B cell (primary cell): ENCODE results near the gene CALML6. TPM values are rescaled to one million over a fixed set of nuclear protein-coding genes. Genes with fewer than 3 reads are reported as not detected.
"Not testable (repeated sequence)": the region's sequence is repeated elsewhere in the genome, so short reads cannot be mapped to it uniquely, and the experiment has no call there.

Source experiments
- ATAC-seq: fragments of 200-7000 bp; cut with Tn5 transposase; one replicate; pipeline ENCODE4 v1.10.0; 2021; ENCODE audit warnings: low read depth, mild to moderate bottlenecking, moderate number of reproducible peaks, moderate library complexity
- CTCF ChIA-PET: fragments of 350-600 bp; sonication (Branson Sonifier 250); formaldehyde crosslinking; loops from one replicate; lab custom pipeline; 2021; ENCODE audit warnings: antibody characterized with exemption, inconsistent platforms; lab: Charles Lee
- POLR2A ChIA-PET: fragments of 350-600 bp; sonication (Branson Sonifier 250); formaldehyde crosslinking; loops from one replicate; lab custom pipeline; 2021; ENCODE audit warnings: antibody characterized with exemption; lab: Charles Lee
- DNase-seq: peaks from one replicate; pipeline ENCODE4 v3.0.0; 2013
- H2AFZ ChIP-seq: 2 replicates; pipeline ENCODE4 v1.6.1; 2012; ENCODE audit warnings: mild to moderate bottlenecking, low read depth, low read length; ENCODE audit not compliant: insufficient read depth, poor library complexity, severe bottlenecking
- H3K27ac ChIP-seq, 2 donors: 1 replicate in 1 of 2; 2 replicates in 1 of 2; pipeline ENCODE4 v1.5.1; 2012 to 2013; ENCODE audit warnings: low read length in 2 of 2, mild to moderate bottlenecking in 2 of 2, moderate library complexity in 1 of 2
- H3K27me3 ChIP-seq, 4 experiments: fragments of 200-600 bp in 1 of 4; sonication (generic) in 1 of 4; replicated peaks in 1 of 4; 1 replicate in 2 of 4; 2 replicates in 2 of 4; pipeline versions ENCODE4 v1.6.1 to v1.7.0; 2013 to 2016; ENCODE audit warnings: low read length in 3 of 4, mild to moderate bottlenecking in 2 of 4, mixed read lengths in 1 of 4, moderate library complexity in 1 of 4; ENCODE audit not compliant: insufficient read depth in 4 of 4, control insufficient read depth in 3 of 4; ENCODE audit errors: control extremely low read depth in 1 of 4
- H3K36me3 ChIP-seq, 2 experiments: replicated peaks in 1 of 2; 1 replicate in 1 of 2; 2 replicates in 1 of 2; pipeline versions ENCODE4 v1.6.1 to v1.7.1; 2013; ENCODE audit warnings: low read length in 1 of 2; ENCODE audit not compliant: insufficient read depth in 2 of 2, control insufficient read depth in 1 of 2; ENCODE audit errors: control extremely low read depth in 1 of 2, extremely low read depth in 1 of 2
- H3K4me1 ChIP-seq, 2 donors: fragments of 200-600 bp in 1 of 2; sonication (generic) in 1 of 2; 1 replicate in 1 of 2; 2 replicates in 1 of 2; pipeline versions ENCODE4 v1.5.1 to v1.6.1; 2013 to 2017; ENCODE audit warnings: low read length in 2 of 2; ENCODE audit not compliant: control insufficient read depth in 2 of 2, insufficient read depth in 2 of 2
- H3K4me2 ChIP-seq: replicated peaks from 2 replicates; pipeline ENCODE3; 2012; ENCODE audit warnings: mild to moderate bottlenecking, low read depth, low read length; ENCODE audit not compliant: poor library complexity, severe bottlenecking
- H3K4me3 ChIP-seq, 5 experiments: fragments of 200-600 bp in 1 of 5; sonication (generic) in 1 of 5; 1 replicate in 3 of 5; 2 replicates in 2 of 5; pipeline versions ENCODE4 v1.5.1 to v1.7.0; 2011 to 2016; ENCODE audit warnings: low read length in 4 of 5, mild to moderate bottlenecking in 4 of 5, low read depth in 2 of 5, control low read depth in 1 of 5, moderate library complexity in 1 of 5; ENCODE audit not compliant: insufficient read depth in 1 of 5; ENCODE audit errors: control extremely low read depth in 1 of 5, extremely low read depth in 1 of 5
- H3K79me2 ChIP-seq: fragments of 200-600 bp; sonication (generic); one replicate; pipeline ENCODE4 v1.6.0; 2016; ENCODE audit warnings: low read length; ENCODE audit not compliant: control insufficient read depth, insufficient read depth
- H3K9ac ChIP-seq: fragments of 200-600 bp; sonication (generic); 2 replicates; pipeline ENCODE4 v1.6.1; 2017; ENCODE audit warnings: mild to moderate bottlenecking, low read length, moderate library complexity
- H3K9me3 ChIP-seq, 3 donors: one replicate each; pipeline versions ENCODE4 v1.6.1 to v1.7.1; 2013; ENCODE audit warnings: low read length in 2 of 3; ENCODE audit not compliant: control insufficient read depth in 2 of 3, insufficient read depth in 1 of 3; ENCODE audit errors: control extremely low read depth in 1 of 3
- H4K20me1 ChIP-seq: 2 replicates; pipeline ENCODE4 v1.6.0; 2012; ENCODE audit warnings: mild to moderate bottlenecking, low read length; ENCODE audit not compliant: insufficient read depth, control insufficient read depth, poor library complexity, severe bottlenecking
- H3K27ac Mint-ChIP-seq: one replicate; pipeline ENCODE4 v1.8.0; 2021; ENCODE audit warnings: mixed read lengths
- H3K27me3 Mint-ChIP-seq: one replicate; pipeline ENCODE4 v1.8.0; 2021; ENCODE audit warnings: mixed read lengths
- H3K4me1 Mint-ChIP-seq: one replicate; pipeline ENCODE4 v1.8.0; 2021; ENCODE audit warnings: mixed read lengths
- H3K4me3 Mint-ChIP-seq: one replicate; pipeline ENCODE4 v1.8.0; 2021; ENCODE audit warnings: mixed read lengths
- H3K9me3 Mint-ChIP-seq: one replicate; pipeline ENCODE4 v1.8.0; 2022; ENCODE audit warnings: mixed read lengths; ENCODE audit not compliant: insufficient read depth
- EZH2 ChIP-seq: IDR thresholded peaks from 2 replicates; pipeline ENCODE4 v1.6.1; 2012; ENCODE audit warnings: borderline replicate concordance, low read depth, mild to moderate bottlenecking, moderate library complexity, low read length; ENCODE audit not compliant: insufficient read depth, poor library complexity, severe bottlenecking
- WGBS: methylation state at CpG from one replicate; pipeline ENCODE4 v1.1.5; 2013; ENCODE audit warnings: missing lambda C conversion rate; ENCODE audit not compliant: insufficient coverage; 5-methylcytosine and 5-hydroxymethylcytosine counted together
- intact Hi-C: fragments of 100-400 bp; cut with micrococcal nuclease; formaldehyde crosslinking; loops from one replicate; pipeline ENCODE4 v1.10.0; 2022
- polyA plus RNA-seq: library from polyadenylated mRNA; depleted of rRNA; stranded (reverse); fragments of >200 nt; gene quantifications from 2 replicates; pipeline ENCODE4 v1.2.3, GENCODE V29; 2012
- total RNA-seq, 2 donors: library from RNA; stranded (reverse); fragments of 120-200 nt in 1 of 2; gene quantifications; 1 replicate in 1 of 2; 2 replicates in 1 of 2; pipeline versions ENCODE4 v1.2.3 to v1.2.4, GENCODE V29; 2013 to 2022
- TF ChIP-seq, protein P1 (sequence below): fragments of 200-600 bp; IDR thresholded peaks from one replicate; pipeline ENCODE4 v1.8.0; 2022; ENCODE audit warnings: antibody characterized with exemption, mild to moderate bottlenecking

The CALML6 gene
- total and polyA plus RNA-seq, 2 donors (not counting 1 experiment from before 2014, with no cell fraction given): 0.64 to 2.0 TPM

GRCh38 chr1:1929102-1929638 is 14.1 kb downstream of the CALML6 start:
- Histone ChIP-seq H3K36me3 (no peaks in the 10 kb centered on the region), H3K4me3 (no peak overlapping the region), H3K9ac (no peak overlapping the region), H3K27ac (no peak overlapping the region), H3K79me2 (no peaks in the 10 kb centered on the region), H3K4me2 (no peak overlapping the region), H3K9me3 (peaks cover 0 to 4% (median 0%) of the 10 kb centered on the region in 3 donors), H4K20me1 (no peaks in the 10 kb centered on the region), H3K27me3 (no peaks in the 10 kb centered on the region), H2AFZ (no peak overlapping the region), H3K4me1 (no peaks in the 10 kb centered on the region)
- DNase-seq (peak; percentile 13), ATAC-seq (no peak)
- Mint-ChIP-seq H3K27me3 (peaks cover 7% of the 10 kb centered on the region), H3K4me1 (no peaks in the 10 kb centered on the region), H3K4me3 (no peak overlapping the region), H3K9me3 (no peaks in the 10 kb centered on the region), H3K27ac (no peak overlapping the region)
- ChIA-PET POLR2A (no interaction called here), CTCF (no interaction called here)
- WGBS: 82% methylated on average over 7 of the region's 10 CpGs
- intact Hi-C loops: no loop called here
- TF ChIP-seq, protein P1, sequence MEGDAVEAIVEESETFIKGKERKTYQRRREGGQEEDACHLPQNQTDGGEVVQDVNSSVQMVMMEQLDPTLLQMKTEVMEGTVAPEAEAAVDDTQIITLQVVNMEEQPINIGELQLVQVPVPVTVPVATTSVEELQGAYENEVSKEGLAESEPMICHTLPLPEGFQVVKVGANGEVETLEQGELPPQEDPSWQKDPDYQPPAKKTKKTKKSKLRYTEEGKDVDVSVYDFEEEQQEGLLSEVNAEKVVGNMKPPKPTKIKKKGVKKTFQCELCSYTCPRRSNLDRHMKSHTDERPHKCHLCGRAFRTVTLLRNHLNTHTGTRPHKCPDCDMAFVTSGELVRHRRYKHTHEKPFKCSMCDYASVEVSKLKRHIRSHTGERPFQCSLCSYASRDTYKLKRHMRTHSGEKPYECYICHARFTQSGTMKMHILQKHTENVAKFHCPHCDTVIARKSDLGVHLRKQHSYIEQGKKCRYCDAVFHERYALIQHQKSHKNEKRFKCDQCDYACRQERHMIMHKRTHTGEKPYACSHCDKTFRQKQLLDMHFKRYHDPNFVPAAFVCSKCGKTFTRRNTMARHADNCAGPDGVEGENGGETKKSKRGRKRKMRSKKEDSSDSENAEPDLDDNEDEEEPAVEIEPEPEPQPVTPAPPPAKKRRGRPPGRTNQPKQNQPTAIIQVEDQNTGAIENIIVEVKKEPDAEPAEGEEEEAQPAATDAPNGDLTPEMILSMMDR: no peak
- TF ChIP-seq EZH2: no peak

GRCh38 chr1:1929639-1930545 is 14.8 kb downstream of the CALML6 start:
- Histone ChIP-seq H2AFZ (no peak overlapping the region), H3K27me3 (no peaks in the 10 kb centered on the region), H3K4me2 (no peak overlapping the region), H3K27ac (no peak overlapping the region), H4K20me1 (no peaks in the 10 kb centered on the region), H3K4me1 (no peaks in the 10 kb centered on the region), H3K36me3 (no peaks in the 10 kb centered on the region), H3K9me3 (peaks cover 0 to 4% (median 0%) of the 10 kb centered on the region in 3 donors), H3K9ac (no peak overlapping the region), H3K4me3 (no peak overlapping the region), H3K79me2 (no peaks in the 10 kb centered on the region)
- no peaks in the 10 kb centered on the region for H3K4me1 Mint-ChIP-seq
- no peaks in the 10 kb centered on the region for H3K9me3 Mint-ChIP-seq
- intact Hi-C loops: no loop called here
- ATAC-seq (no peak), DNase-seq (no peak)
- no peak overlapping the region for H3K27ac Mint-ChIP-seq
- no peak overlapping the region for H3K4me3 Mint-ChIP-seq
- WGBS: 92% methylated on average over 32 of the region's 38 CpGs
- CTCF ChIA-PET: no interaction called here
- peaks cover 2% of the 10 kb centered on the region for H3K27me3 Mint-ChIP-seq
- TF ChIP-seq, protein P1: no peak
- no peak for TF ChIP-seq EZH2
- POLR2A ChIA-PET: no interaction called here

DNA sequence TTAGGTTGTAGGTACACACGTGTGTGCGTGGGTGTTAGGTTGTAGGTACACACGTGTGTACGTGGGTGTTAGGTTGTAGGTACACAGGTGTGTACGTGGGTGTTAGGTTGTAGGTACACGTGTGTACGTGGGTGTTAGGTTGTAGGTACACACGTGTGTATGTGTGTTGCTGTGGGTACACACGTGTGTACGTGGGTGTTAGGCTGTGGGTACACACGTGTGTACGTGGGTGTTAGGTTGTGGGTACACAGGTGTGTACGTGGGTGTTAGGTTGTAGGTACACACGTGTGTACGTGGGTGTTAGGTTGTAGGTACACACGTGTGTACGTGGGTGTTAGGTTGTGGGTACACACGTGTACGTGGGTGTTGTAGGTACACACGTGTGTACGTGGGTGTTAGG is 19.8 kb downstream of the CALML6 start:
- ATAC-seq, H2AFZ ChIP-seq, H3K4me1 Mint-ChIP-seq, H3K9me3 Mint-ChIP-seq, H3K4me3 Mint-ChIP-seq, H3K4me3 ChIP-seq, H3K79me2 ChIP-seq, CTCF ChIA-PET, H3K4me1 ChIP-seq, intact Hi-C loops, H3K27me3 Mint-ChIP-seq, H4K20me1 ChIP-seq, H3K4me2 ChIP-seq, H3K9me3 ChIP-seq, POLR2A ChIA-PET, H3K36me3 ChIP-seq, H3K9ac ChIP-seq, H3K27me3 ChIP-seq, H3K27ac ChIP-seq, H3K27ac Mint-ChIP-seq, DNase-seq: not testable (repeated sequence)
- WGBS: 94% methylated on average over 19 of the region's 21 CpGs
